IMR-90 (cell line): ENCODE data around the gene SDF2L1. TPM values are rescaled to one million over a fixed set of nuclear protein-coding genes. Genes with fewer than 3 reads are reported as not detected.

ENCODE experiments used
- ATAC-seq: fragments of 200-7000 bp; cut with Tn5 transposase; 2 replicates; pipeline ENCODE4 v1.9.1; 2020; ENCODE audit warnings: low read depth, mild to moderate bottlenecking, moderate library complexity
- Bru-seq: library from RNA; stranded (reverse); fragments of 400-500 nt; gene quantifications from one replicate; lab custom pipeline; 2021; lab: Mats Ljungman, UMichigan
- BruChase-seq, 2 experiments: library from RNA; stranded (reverse); fragments of 400-500 nt; gene quantifications; one replicate each; lab custom pipeline; 2021; lab: Mats Ljungman, UMichigan
- BruUV-seq: library from RNA; stranded (reverse); fragments of 400-500 nt; replicated peaks from 2 replicates; lab custom pipeline; 2021; lab: Mats Ljungman, UMichigan
- CTCF ChIA-PET: fragments of 300-600 bp; formaldehyde crosslinking; extraction: SDS; loops from one replicate; lab custom pipeline; 2021; ENCODE audit warnings: antibody characterized with exemption; lab: Yijun Ruan, JAX
- POLR2A ChIA-PET: fragments of 300-600 bp; sonication (Branson Sonifier 250); formaldehyde crosslinking; loops from one replicate; lab custom pipeline; 2022; ENCODE audit warnings: antibody characterized with exemption; ENCODE audit not compliant: unreplicated experiment; lab: Charles Lee
- DNase-seq: peaks from one replicate; pipeline ENCODE4 v3.0.0; 2013
- H2AFZ ChIP-seq: replicated peaks from 2 replicates; pipeline ENCODE3; 2013; ENCODE audit warnings: low read length, mild to moderate bottlenecking; ENCODE audit not compliant: poor library complexity
- H2AK5ac ChIP-seq: 2 replicates; pipeline ENCODE4 v1.6.1; 2013; ENCODE audit warnings: low read depth, low read length, inconsistent platforms
- H2AK9ac ChIP-seq: replicated peaks from 2 replicates; pipeline ENCODE3; 2013; ENCODE audit warnings: mild to moderate bottlenecking, low read depth, low read length, moderate library complexity; ENCODE audit not compliant: poor library complexity
- H2BK120ac ChIP-seq: 2 replicates; pipeline ENCODE4 v1.6.1; 2013; ENCODE audit warnings: low read depth, low read length, inconsistent platforms
- H2BK15ac ChIP-seq: 3 replicates; pipeline ENCODE4 v1.6.1; 2013; ENCODE audit warnings: low read depth, low read length, inconsistent platforms
- H2BK20ac ChIP-seq: 2 replicates; pipeline ENCODE4 v1.6.1; 2013; ENCODE audit warnings: low read depth, mild to moderate bottlenecking, inconsistent platforms, low read length, moderate library complexity
- H2BK5ac ChIP-seq: 2 replicates; pipeline ENCODE4 v1.6.1; 2013; ENCODE audit warnings: mild to moderate bottlenecking, low read depth, low read length, inconsistent platforms; ENCODE audit not compliant: poor library complexity, severe bottlenecking
- H3K14ac ChIP-seq: replicated peaks from 2 replicates; pipeline ENCODE4 v1.6.1; 2013; ENCODE audit warnings: low read depth, low read length, inconsistent platforms
- H3K18ac ChIP-seq: 2 replicates; pipeline ENCODE4 v1.6.1; 2013; ENCODE audit warnings: low read depth, low read length, control low read depth
- H3K23ac ChIP-seq: 2 replicates; pipeline ENCODE4 v1.6.1; 2013; ENCODE audit warnings: low read depth, low read length, inconsistent platforms
- H3K27ac ChIP-seq: 2 replicates; pipeline ENCODE4 v1.5.1; 2013; ENCODE audit warnings: mild to moderate bottlenecking, control low read depth, low read length; ENCODE audit not compliant: insufficient read depth
- H3K27me3 ChIP-seq: 2 replicates; pipeline ENCODE4 v1.6.1; 2013; ENCODE audit warnings: low read length; ENCODE audit not compliant: control insufficient read depth, insufficient read depth
- H3K36me3 ChIP-seq: 2 replicates; pipeline ENCODE4 v1.6.1; 2013; ENCODE audit warnings: low read length, mixed read lengths; ENCODE audit not compliant: control insufficient read depth, insufficient read depth
- H3K4ac ChIP-seq: 2 replicates; pipeline ENCODE4 v1.6.1; 2013; ENCODE audit warnings: low read depth, low read length, inconsistent platforms
- H3K4me1 ChIP-seq: 2 replicates; pipeline ENCODE4 v1.6.1; 2013; ENCODE audit warnings: low read length, mixed read lengths; ENCODE audit not compliant: control insufficient read depth, insufficient read depth
- H3K4me2 ChIP-seq: 2 replicates; pipeline ENCODE4 v1.6.1; 2013; ENCODE audit warnings: low read depth, mild to moderate bottlenecking, control low read depth, low read length, moderate library complexity
- H3K4me3 ChIP-seq: 2 replicates; pipeline ENCODE4 v1.5.1; 2013; ENCODE audit warnings: low read depth, mild to moderate bottlenecking, control low read depth, low read length, moderate library complexity; ENCODE audit not compliant: insufficient read depth
- H3K56ac ChIP-seq: 2 replicates; pipeline ENCODE4 v1.6.1; 2013; ENCODE audit warnings: low read length, inconsistent platforms; ENCODE audit not compliant: insufficient read depth; ENCODE audit errors: extremely low read depth
- H3K79me1 ChIP-seq, 2 experiments: 2 replicates each; pipeline ENCODE4 v1.6.1; 2013; ENCODE audit warnings: low read length in 2 of 2, inconsistent platforms in 1 of 2, low read depth in 1 of 2
- H3K9ac ChIP-seq: 2 replicates; pipeline ENCODE4 v1.6.1; 2013; ENCODE audit warnings: low read depth, low read length, control low read depth
- H3K9me1 ChIP-seq: 2 replicates; pipeline ENCODE4 v1.6.1; 2013; ENCODE audit warnings: low read length, inconsistent platforms; ENCODE audit not compliant: insufficient read depth
- H3K9me3 ChIP-seq: 2 replicates; pipeline ENCODE4 v1.6.1; 2013; ENCODE audit warnings: low read length; ENCODE audit not compliant: control insufficient read depth, insufficient read depth
- H4K20me1 ChIP-seq: 2 replicates; pipeline ENCODE4 v1.6.1; 2013; ENCODE audit warnings: low read length, inconsistent platforms; ENCODE audit not compliant: insufficient read depth
- H4K5ac ChIP-seq: 2 replicates; pipeline ENCODE4 v1.6.1; 2013; ENCODE audit warnings: mild to moderate bottlenecking, low read depth, low read length, control low read depth
- H4K8ac ChIP-seq, 2 experiments: 2 replicates each; pipeline ENCODE4 v1.6.1; 2013; ENCODE audit warnings: low read depth in 2 of 2, low read length in 2 of 2, control low read depth in 1 of 2, inconsistent platforms in 1 of 2
- H4K91ac ChIP-seq: 2 replicates; pipeline ENCODE4 v1.6.1; 2013; ENCODE audit warnings: low read depth, low read length, inconsistent platforms; ENCODE audit not compliant: insufficient read depth
- BHLHE40 ChIP-seq: fragments of 150-350 bp; IDR thresholded peaks from 2 replicates; pipeline ENCODE4 v1.6.1; 2016; ENCODE audit warnings: mild to moderate bottlenecking, low read depth, low read length
- CHD1 ChIP-seq: IDR thresholded peaks from 2 replicates; pipeline ENCODE4 v1.6.1; 2012; ENCODE audit warnings: low read depth, low read length, improper control_type of control experiment
- ELK1 ChIP-seq: fragments of 150-350 bp; IDR thresholded peaks from 2 replicates; pipeline ENCODE4 v1.6.1; 2016; ENCODE audit warnings: low read depth, mild to moderate bottlenecking, low read length, moderate library complexity, borderline replicate concordance
- FOS ChIP-seq: fragments of 150-350 bp; IDR thresholded peaks from 2 replicates; pipeline ENCODE4 v1.6.1; 2016; ENCODE audit warnings: low read depth, low read length
- MAFK ChIP-seq: IDR thresholded peaks from 2 replicates; pipeline ENCODE4 v1.6.1; 2012; ENCODE audit warnings: low read depth, low read length, improper control_type of control experiment
- MAZ ChIP-seq: IDR thresholded peaks from 2 replicates; pipeline ENCODE4 v1.6.1; 2012; ENCODE audit warnings: low read depth, mild to moderate bottlenecking, low read length, improper control_type of control experiment, moderate library complexity, borderline replicate concordance
- MXI1 ChIP-seq: IDR thresholded peaks from 2 replicates; pipeline ENCODE4 v1.6.1; 2012; ENCODE audit warnings: low read depth, mild to moderate bottlenecking, low read length, moderate library complexity, borderline replicate concordance
- NFE2L2 ChIP-seq: fragments of 150-350 bp; IDR thresholded peaks from 2 replicates; pipeline ENCODE4 v1.6.1; 2016; ENCODE audit warnings: low read depth, mild to moderate bottlenecking, low read length
- POLR2A ChIP-seq: IDR thresholded peaks from 2 replicates; pipeline ENCODE4 v1.6.1; 2012; ENCODE audit warnings: mild to moderate bottlenecking, low read depth, low read length
- RAD21 ChIP-seq: IDR thresholded peaks from 2 replicates; pipeline ENCODE4 v1.6.1; 2012; ENCODE audit warnings: low read length, improper control_type of control experiment
- RCOR1 ChIP-seq: IDR thresholded peaks from 2 replicates; pipeline ENCODE4 v1.6.1; 2012; ENCODE audit warnings: mild to moderate bottlenecking, low read length, improper control_type of control experiment; ENCODE audit not compliant: insufficient replicate concordance
- RFX5 ChIP-seq: IDR thresholded peaks from 2 replicates; pipeline ENCODE4 v1.8.0; 2012; ENCODE audit warnings: low read depth, mild to moderate bottlenecking, low read length, moderate library complexity
- USF2 ChIP-seq: fragments of 150-350 bp; IDR thresholded peaks from 2 replicates; pipeline ENCODE4 v1.6.1; 2017; ENCODE audit warnings: mild to moderate bottlenecking, antibody characterized with exemption, low read length, low read depth
- WGBS, 2 experiments: methylation state at CpG; one replicate each; pipeline versions ENCODE4 v1.1.5 to v1.1.7; 2013; ENCODE audit warnings: missing lambda C conversion rate in 2 of 2; ENCODE audit not compliant: insufficient read length in 1 of 2; ENCODE audit errors: extremely low coverage in 2 of 2; 5-methylcytosine and 5-hydroxymethylcytosine counted together
- dilution Hi-C: fragments of 300-500 bp; cut with HindIII; formaldehyde crosslinking; loops from one replicate; pipeline ENCODE4 v1.14.3; 2018; ENCODE audit warnings: low sequenced_read_pairs; ENCODE audit not compliant: unreplicated experiment
- in situ Hi-C: fragments of 300-500 bp; cut with MboI; formaldehyde crosslinking; loops from 3 replicates; pipeline ENCODE4 v1.14.3; 2019; ENCODE audit warnings: low sequenced_read_pairs, inconsistent platforms, mixed read lengths
- intact Hi-C: fragments of 100-400 bp; cut with micrococcal nuclease; formaldehyde crosslinking; loops from 2 replicates; pipeline ENCODE4 v1.10.0; 2022
- long read RNA-seq: library from polyadenylated mRNA; unstranded; transcript quantifications from one replicate; pipeline ENCODE4 v2.0.0, GENCODE V29; 2021; ENCODE audit not compliant: unreplicated experiment
- polyA plus RNA-seq, 3 experiments: library from polyadenylated mRNA; depleted of rRNA; stranded (reverse); fragments of >200 nt; gene quantifications; 2 replicates each; pipeline ENCODE4 v1.2.3, GENCODE V29; 2012; ENCODE audit warnings: low replicate concordance in 1 of 3
- total RNA-seq: library from RNA; depleted of rRNA; stranded (reverse); fragments of >200 nt; gene quantifications from 2 replicates; pipeline ENCODE4 v1.2.3, GENCODE V29; 2012; rRNA removed

Gene SDF2L1
- 18.8 and 25.0 TPM in 2 replicates for total RNA-seq
- polyA plus RNA-seq (2012; rRNA removed) = 51.1 and 72.6 TPM in 2 replicates
- polyA plus RNA-seq (2012; cell fraction: cytosol; rRNA removed) = 93.6 and 121 TPM in 2 replicates
- 11.1 and 41.3 TPM in 2 replicates for polyA plus RNA-seq (2012; cell fraction: nucleus; rRNA removed; ENCODE audit: low replicate concordance)
- Bru-seq, nascent RNA = percentile 60 among the genes with signal in this experiment
- BruChase-seq, experiment 1, labeled RNA remaining after a 6-hour chase = percentile 66 among the genes with signal in this experiment
- BruChase-seq, experiment 2, labeled RNA remaining after a 2-hour chase = percentile 60 among the genes with signal in this experiment
- long read RNA-seq, transcript SDF2L1-201 (3 exons, 865 nt) = major isoform, 30 of 33 reads
- long read RNA-seq, partial matches to known transcripts = 2 of 33 reads
- long read RNA-seq, other reads (novel, unspliced or antisense) = 1 of 33 reads

GRCh38 chr22:21641789-21642583 lies at the start of gene SDF2L1:
Gene SDF2L1, plus strand, starts transcription at chr22:21642302. Its CDS starts 35 bp downstream, at chr22:21642337.
- CTCF ChIA-PET = interaction anchor here (0.6 to 3.1 kb wide), 3 partner anchors 12 to 352 kb away, joined by 3 to 28 read pairs (median 3); partner anchors contain the start of gene YDJC
- ATAC-seq = peak; percentile 98
- intact Hi-C loops = loop anchor here (1.0 kb wide), 1 partner anchor 12 kb away; the partner anchor contains the start of gene YDJC
- no peak for TF ChIP-seq RAD21
- no peak for TF ChIP-seq ELK1
- no peak for TF ChIP-seq CHD1
- TF ChIP-seq MXI1 = 0 out of 2 replicates have a peak, but pooled peaks have one; percentile 8
- TF ChIP-seq RCOR1 = no peak
- no peak; the same call in 1 of the 2 replicates for TF ChIP-seq USF2
- TF ChIP-seq MAFK = no peak
- no peak for TF ChIP-seq BHLHE40
- TF ChIP-seq FOS = peak; percentile 53; the same call in 1 of the 2 replicates
- TF ChIP-seq NFE2L2 = no peak
- peak; percentile 67; the same call in 1 of the 2 replicates for TF ChIP-seq MAZ
- peak; percentile 76 for TF ChIP-seq RFX5
- TF ChIP-seq POLR2A = peak; percentile 81

More at GRCh38 chr22:21641789-21642583, at the start of gene SDF2L1:
- in situ Hi-C loops = no loop called here
- Histone ChIP-seq H2BK120ac (no peak within 1 kb of the TSS), H2BK5ac (no peak within 1 kb of the TSS), H3K4me2 (peak within 1 kb of the TSS; percentile 94), H3K9ac (peak within 1 kb of the TSS; percentile 73), H3K56ac (peak within 1 kb of the TSS; percentile 5; the same call in 1 of the 2 replicates), H3K9me1 (peaks cover 5% of the 10 kb centered on the region), H3K18ac (no peak within 1 kb of the TSS), H2AK9ac (peak within 1 kb of the TSS; percentile 73), H2AFZ (peak within 1 kb of the TSS; percentile 98), H3K14ac (peak within 1 kb of the TSS; percentile 86), H3K27me3 (no peaks in the 10 kb centered on the region), H3K79me1 (peaks cover 6 to 24% of the 10 kb centered on the region in 2 experiments; a peak in 3 of 4 replicates), H2BK15ac (no peak within 1 kb of the TSS), H3K23ac (peak within 1 kb of the TSS; percentile 46; the same call in 1 of the 2 replicates), H4K5ac (no peak within 1 kb of the TSS), H3K4me3 (peak within 1 kb of the TSS; percentile 87), H3K9me3 (no peaks in the 10 kb centered on the region), H2AK5ac (peak within 1 kb of the TSS; percentile 67), H3K4ac (peak within 1 kb of the TSS; percentile 75), H3K27ac (peak within 1 kb of the TSS; percentile 53; the same call in 1 of the 2 replicates), H3K36me3 (peaks cover 5% of the 10 kb centered on the region), H4K20me1 (peaks cover 14% of the 10 kb centered on the region), H3K4me1 (peaks cover 1% of the 10 kb centered on the region; the same call in 1 of the 2 replicates), H4K91ac (no peak within 1 kb of the TSS), H2BK20ac (no peak within 1 kb of the TSS), H4K8ac (peak within 1 kb of the TSS; percentile 71 to 81; a peak in 2 of 4 replicates)
- peak; percentile 99 for DNase-seq
- 0% methylated on average over 50 of the region's 76 CpGs; no CpG with 5 or more reads in 1 of the 2 experiments for WGBS, 2 experiments
- POLR2A ChIA-PET = interaction anchor here (0.5 to 0.8 kb wide), 2 partner anchors 9 to 605 kb away, joined by 3 to 4 read pairs; no protein-coding TSS in a partner anchor
- dilution Hi-C loops = no loop called here
- BruUV-seq = TSS peak; percentile 56
